Esophagus squamous epithelium (tissue), 5 donors: ENCODE results near the gene TTBK2. TPM values are rescaled to one million over a fixed set of nuclear protein-coding genes. Genes with fewer than 3 reads are reported as not detected.
A peak's percentile ranks its signal among the peaks of the same experiment; 100 is the strongest.
"Not testable (repeated sequence)": the region's sequence is repeated elsewhere in the genome, so short reads cannot be mapped to it uniquely, and the experiment has no call there.

ENCODE experiments used
- DNase-seq: peaks from one replicate; lab custom pipeline; 2025; lab: John Stamatoyannopoulos, UW
- H3K27ac ChIP-seq, 4 donors: fragments of 200-600 bp; sonication (generic); one replicate each; pipeline ENCODE4 v1.5.1; 2016 to 2019; ENCODE audit warnings: mild to moderate bottlenecking in 1 of 4
- H3K27me3 ChIP-seq, 4 donors: fragments of 200-600 bp; sonication (generic); 1 replicate in 3 of 4; 2 replicates in 1 of 4; pipeline versions ENCODE4 v1.5.1 to v1.6.0; 2017 to 2021; ENCODE audit warnings: antibody characterized with exemption in 1 of 4
- H3K36me3 ChIP-seq, 3 donors: fragments of 200-600 bp; sonication (generic); one replicate each; pipeline ENCODE4 v1.5.1; 2016 to 2019
- H3K4me1 ChIP-seq, 3 donors: fragments of 200-600 bp; sonication (generic); one replicate each; pipeline ENCODE4 v1.5.1; 2017 to 2019
- H3K4me3 ChIP-seq, 4 donors: fragments of 200-600 bp; sonication (generic); 1 replicate in 3 of 4; 2 replicates in 1 of 4; pipeline ENCODE4 v1.5.1; 2016 to 2019; ENCODE audit warnings: mild to moderate bottlenecking in 2 of 4, moderate library complexity in 1 of 4
- H3K9me3 ChIP-seq, 3 donors: fragments of 200-600 bp; sonication (generic); one replicate each; pipeline ENCODE4 v1.5.1; 2016 to 2019
- CTCF ChIP-seq, 6 experiments: fragments of 450-650 bp in 4 of 6; fragments of 200-600 bp in 2 of 6; sonication (generic) in 2 of 6; IDR thresholded peaks; one replicate each; pipeline ENCODE4 v1.5.1; 2016 to 2019; ENCODE audit warnings: antibody characterized with exemption in 6 of 6, mild to moderate bottlenecking in 4 of 6, moderate library complexity in 4 of 6
- POLR2A ChIP-seq, 4 donors: fragments of 450-650 bp; IDR thresholded peaks; one replicate each; pipeline ENCODE4 v1.6.1; 2017; ENCODE audit warnings: antibody characterized with exemption in 4 of 4, mild to moderate bottlenecking in 4 of 4, moderate library complexity in 3 of 4
- WGBS, 2 donors: methylation state at CpG; one replicate each; pipeline ENCODE4 v1.1.5; 2018; 5-methylcytosine and 5-hydroxymethylcytosine counted together
- intact Hi-C: fragments of 100-400 bp; cut with DNase I; formaldehyde crosslinking; loops from one replicate; pipeline ENCODE4 v1.15.0; 2022
- total RNA-seq, 4 donors: library from RNA; depleted of rRNA; stranded (reverse); fragments of >200 nt; gene quantifications; one replicate each; pipeline ENCODE4 v1.1.0, GENCODE V29; 2016
- donor health status: DM: yes; HTN: yes; CAD: no.

TTBK2 gene
- total RNA-seq, result 10 to 100 TPM in 1 of 4 donors, 1 to 10 TPM in 3; 5.8 to 11.8 (median 6.8) TPM

- Histone ChIP-seq H3K4me3 (peak within 1 kb of the TSS; percentile 85 to 98 (median 89)), H3K36me3 (no peaks in the 10 kb centered on the region), H3K27me3 (no peaks in the 10 kb centered on the region), H3K9me3 (no peaks in the 10 kb centered on the region), H3K4me1 (peaks cover 7 to 33% (median 10%) of the 10 kb centered on the region in 3 donors), H3K27ac (peak within 1 kb of the TSS; percentile 86 to 91 (median 88))
- DNase-seq, result peak; percentile 85
- intact Hi-C loops, result loop anchor here (10.0 kb wide), 1 partner anchor 186 kb away; the partner anchor contains the start of gene CDAN1
- whole genome bisulfite sequencing, 2 donors, result 2 to 3% methylated on average over 9 to 12 of the region's 72 CpGs
- peak in 3 of 4 donors; percentile 28 to 84 (median 81) for TF ChIP-seq POLR2A (IDR thresholded peaks at IDR 0.05)
- peak in 3 of 6 experiments; percentile 17 to 48 (median 28) for TF ChIP-seq CTCF (IDR thresholded peaks at IDR 0.05)
Observed at GRCh38 chr15:42920519-42921341, at the start of gene TTBK2. Gene TTBK2 (minus strand): TSS chr15:42920778. CDS start chr15:42878617, 42,161 bp downstream.

- Histone ChIP-seq H3K27ac (no peak overlapping the region), H3K4me3 (no peak overlapping the region), H3K36me3 (peaks cover 12 to 91% (median 14%) of the 10 kb centered on the region in 3 donors), H3K4me1 (no peaks in the 10 kb centered on the region), H3K9me3 (no peaks in the 10 kb centered on the region), H3K27me3 (no peaks in the 10 kb centered on the region)
- no peak for DNase-seq
- WGBS, 2 donors, result 94 to 96% methylated on average over 5 of the region's 5 CpGs
- intact Hi-C loops, result no loop called here
- TF ChIP-seq CTCF (IDR thresholded peaks at IDR 0.05), result no peak
- no peak for TF ChIP-seq POLR2A (IDR thresholded peaks at IDR 0.05)
Observed at GRCh38 chr15:42964476-42964875, 43.9 kb upstream of the TTBK2 start.

GRCh38 chr15:42955518-42955917 is 34.9 kb upstream of the TTBK2 start:
- DNase-seq, result no peak
- no peak for TF ChIP-seq POLR2A (IDR thresholded peaks at IDR 0.05)
- Histone ChIP-seq H3K4me1 (peaks cover 0 to 9% (median 0%) of the 10 kb centered on the region in 3 donors), H3K9me3 (peaks cover 0 to 6% (median 0%) of the 10 kb centered on the region in 3 donors), H3K36me3 (peaks cover 4 to 98% (median 20%) of the 10 kb centered on the region in 3 donors), H3K4me3 (no peak overlapping the region), H3K27me3 (no peaks in the 10 kb centered on the region), H3K27ac (no peak overlapping the region)
- intact Hi-C loops, result no loop called here

DNA sequence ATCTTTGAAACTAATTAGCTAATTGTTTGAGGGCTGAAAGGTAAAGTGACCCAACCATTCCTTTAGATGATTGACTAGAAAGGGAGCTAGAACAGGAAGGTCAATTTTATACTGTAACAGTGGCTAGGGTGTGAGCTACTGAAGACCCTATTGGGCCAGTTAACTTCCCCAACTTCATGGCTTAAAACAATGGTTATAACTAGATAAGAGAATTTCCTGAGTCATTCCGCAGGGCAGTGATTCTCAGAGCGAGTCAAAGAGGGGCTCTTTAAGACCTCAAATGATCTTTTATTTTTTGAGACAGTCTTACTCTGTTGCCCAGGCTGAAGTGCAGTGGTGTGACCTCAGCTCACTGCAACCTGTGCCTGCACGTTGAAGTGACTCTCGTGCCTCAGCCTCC is 33.7 kb upstream of the TTBK2 start:
- H3K4me3 ChIP-seq, result no peak overlapping the region
- no peak for DNase-seq
- H3K36me3 ChIP-seq, result peaks cover 8 to 98% (median 32%) of the 10 kb centered on the region in 3 donors
- WGBS, 2 donors, result 88 to 90% methylated on average over 4 of the region's 4 CpGs
- intact Hi-C loops, result no loop called here
- TF ChIP-seq CTCF (IDR thresholded peaks at IDR 0.05) (no peak), POLR2A (IDR thresholded peaks at IDR 0.05) (no peak)
- no peaks in the 10 kb centered on the region for H3K27me3 ChIP-seq
- H3K9me3 ChIP-seq, result peaks cover 0 to 6% (median 0%) of the 10 kb centered on the region in 3 donors
- H3K4me1 ChIP-seq, result peaks cover 0 to 9% (median 0%) of the 10 kb centered on the region in 3 donors
- H3K27ac ChIP-seq, result no peak overlapping the region

DNA sequence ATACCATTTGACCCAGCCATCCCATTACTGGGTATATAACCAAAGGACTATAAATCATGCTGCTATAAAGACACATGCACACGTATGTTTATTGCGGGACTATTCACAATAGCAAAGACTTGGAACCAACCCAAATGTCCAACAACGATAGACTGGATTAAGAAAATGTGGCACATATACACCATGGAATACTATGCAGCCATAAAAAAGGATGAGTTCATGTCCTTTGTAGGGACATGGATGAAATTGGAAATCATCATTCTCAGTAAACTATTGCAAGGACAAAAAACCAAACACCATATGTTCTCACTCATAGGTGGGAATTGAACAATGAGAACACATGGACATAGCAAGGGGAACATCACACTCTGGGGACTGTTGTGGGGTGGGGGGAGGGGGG is 28.3 kb upstream of the TTBK2 start:
- H3K27me3 ChIP-seq, H3K4me3 ChIP-seq, intact Hi-C loops, H3K4me1 ChIP-seq, H3K27ac ChIP-seq, H3K9me3 ChIP-seq, DNase-seq: not testable (repeated sequence)
- 84 to 100% methylated on average over 1 to 3 of the region's 3 CpGs for WGBS, 2 donors
- H3K36me3 ChIP-seq, result peaks cover 8 to 87% (median 33%) of the 10 kb centered on the region in 3 donors

DNA sequence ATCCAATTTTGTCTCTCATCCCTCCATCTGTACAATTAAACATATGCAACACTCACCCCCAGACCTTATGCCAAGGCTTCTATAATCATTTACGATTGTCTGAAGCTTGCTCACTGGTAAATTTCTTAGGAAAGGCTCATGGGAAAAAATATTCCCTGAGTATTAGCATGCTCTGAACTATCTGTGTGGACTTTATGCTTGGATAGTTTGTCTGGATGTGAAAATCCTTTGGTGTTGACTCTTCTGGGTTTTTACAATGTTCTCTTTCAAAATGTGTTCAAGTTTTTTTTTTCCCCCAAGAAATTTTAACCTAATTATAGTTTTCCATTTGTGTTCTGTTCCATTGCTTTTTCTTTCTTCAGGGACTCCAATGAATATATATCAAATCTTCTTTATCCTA is 19.9 kb upstream of the TTBK2 start:
- DNase-seq, result no peak
- 71 to 77% methylated on average over 1 of the region's 1 CpG for WGBS, 2 donors
- Histone ChIP-seq H3K9me3 (no peaks in the 10 kb centered on the region), H3K27ac (no peak overlapping the region), H3K27me3 (no peaks in the 10 kb centered on the region), H3K36me3 (peaks cover 0 to 38% (median 5%) of the 10 kb centered on the region in 3 donors), H3K4me1 (no peaks in the 10 kb centered on the region), H3K4me3 (no peak overlapping the region)
- intact Hi-C loops, result no loop called here
- TF ChIP-seq CTCF (IDR thresholded peaks at IDR 0.05), result no peak
- TF ChIP-seq POLR2A (IDR thresholded peaks at IDR 0.05), result no peak
